Measurements from ENCODE around the gene SPATA24. TPM values are rescaled to one million over a fixed set of nuclear protein-coding genes. Genes with fewer than 3 reads are reported as not detected.
A peak's percentile ranks its signal among the peaks of the same experiment; 100 is the strongest.

The SPATA24 gene
- total and polyA plus RNA-seq, 4 donors: 1.8 to 2.7 (median 2.5) TPM

DNA sequence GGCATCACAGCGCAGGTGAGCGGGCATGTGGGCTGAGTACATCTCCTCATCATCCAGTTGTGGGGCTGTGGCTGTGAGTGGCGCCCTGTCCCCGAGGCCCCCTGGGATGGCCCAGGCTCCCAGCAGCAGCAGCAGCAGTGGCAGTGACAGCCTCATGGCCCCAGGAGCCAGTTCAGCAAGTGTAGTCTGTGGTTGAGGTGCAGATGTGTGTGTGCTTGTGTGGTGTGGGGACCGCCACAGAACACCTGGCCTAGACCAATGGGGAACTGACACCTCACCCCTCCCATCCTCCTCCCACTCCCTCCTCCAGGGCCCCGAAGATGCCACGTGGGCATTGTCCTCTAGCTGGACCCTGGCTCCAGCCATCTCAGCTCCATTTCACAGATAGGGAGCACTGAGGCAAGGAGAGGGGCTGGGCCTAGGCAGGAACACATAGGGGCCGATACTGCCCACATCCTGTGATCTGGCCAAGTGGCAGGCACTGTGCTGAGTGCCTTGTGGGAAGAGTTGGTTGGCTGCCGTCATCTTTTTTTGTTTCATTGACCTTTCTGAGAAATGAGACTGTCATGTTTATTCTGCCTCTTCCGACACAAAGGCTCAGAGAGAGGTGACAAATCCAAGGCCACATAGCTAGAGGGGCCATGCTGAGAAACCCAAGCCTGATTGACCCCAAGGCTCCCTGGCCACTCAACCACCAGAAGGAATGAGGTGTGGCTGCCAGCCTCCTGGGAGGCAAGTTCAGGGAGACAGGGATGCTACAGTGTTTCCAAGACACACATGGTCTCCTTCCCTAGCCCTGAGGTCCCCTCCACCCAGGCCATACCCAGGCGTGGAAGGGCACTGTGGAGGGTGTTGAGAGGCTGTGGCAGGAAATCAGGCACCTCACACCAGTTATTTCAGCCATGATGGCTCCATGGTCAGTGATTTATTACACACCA is 13.9 kb downstream of the SPATA24 start, which contains the start of gene MZB1:
Gene MZB1 (minus strand): TSS at position 213 of the 938 bp plus-strand sequence. CDS start 57 bp downstream, at position 156.
- no peak for TF ChIP-seq SP1 (IDR thresholded peaks at IDR 0.05)
- TF ChIP-seq GABPA (IDR thresholded peaks at IDR 0.05 in 1 of 2, conservative IDR thresholded peaks at IDR 0.05 in 1 of 2): no peak
- TF ChIP-seq ATF3 (IDR thresholded peaks at IDR 0.05): no peak
- TF ChIP-seq, protein P1, sequence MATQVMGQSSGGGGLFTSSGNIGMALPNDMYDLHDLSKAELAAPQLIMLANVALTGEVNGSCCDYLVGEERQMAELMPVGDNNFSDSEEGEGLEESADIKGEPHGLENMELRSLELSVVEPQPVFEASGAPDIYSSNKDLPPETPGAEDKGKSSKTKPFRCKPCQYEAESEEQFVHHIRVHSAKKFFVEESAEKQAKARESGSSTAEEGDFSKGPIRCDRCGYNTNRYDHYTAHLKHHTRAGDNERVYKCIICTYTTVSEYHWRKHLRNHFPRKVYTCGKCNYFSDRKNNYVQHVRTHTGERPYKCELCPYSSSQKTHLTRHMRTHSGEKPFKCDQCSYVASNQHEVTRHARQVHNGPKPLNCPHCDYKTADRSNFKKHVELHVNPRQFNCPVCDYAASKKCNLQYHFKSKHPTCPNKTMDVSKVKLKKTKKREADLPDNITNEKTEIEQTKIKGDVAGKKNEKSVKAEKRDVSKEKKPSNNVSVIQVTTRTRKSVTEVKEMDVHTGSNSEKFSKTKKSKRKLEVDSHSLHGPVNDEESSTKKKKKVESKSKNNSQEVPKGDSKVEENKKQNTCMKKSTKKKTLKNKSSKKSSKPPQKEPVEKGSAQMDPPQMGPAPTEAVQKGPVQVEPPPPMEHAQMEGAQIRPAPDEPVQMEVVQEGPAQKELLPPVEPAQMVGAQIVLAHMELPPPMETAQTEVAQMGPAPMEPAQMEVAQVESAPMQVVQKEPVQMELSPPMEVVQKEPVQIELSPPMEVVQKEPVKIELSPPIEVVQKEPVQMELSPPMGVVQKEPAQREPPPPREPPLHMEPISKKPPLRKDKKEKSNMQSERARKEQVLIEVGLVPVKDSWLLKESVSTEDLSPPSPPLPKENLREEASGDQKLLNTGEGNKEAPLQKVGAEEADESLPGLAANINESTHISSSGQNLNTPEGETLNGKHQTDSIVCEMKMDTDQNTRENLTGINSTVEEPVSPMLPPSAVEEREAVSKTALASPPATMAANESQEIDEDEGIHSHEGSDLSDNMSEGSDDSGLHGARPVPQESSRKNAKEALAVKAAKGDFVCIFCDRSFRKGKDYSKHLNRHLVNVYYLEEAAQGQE (IDR thresholded peaks at IDR 0.05): no peak
- no peak for TF ChIP-seq ZBTB33 (IDR thresholded peaks at IDR 0.05)
- TF ChIP-seq, protein P2, sequence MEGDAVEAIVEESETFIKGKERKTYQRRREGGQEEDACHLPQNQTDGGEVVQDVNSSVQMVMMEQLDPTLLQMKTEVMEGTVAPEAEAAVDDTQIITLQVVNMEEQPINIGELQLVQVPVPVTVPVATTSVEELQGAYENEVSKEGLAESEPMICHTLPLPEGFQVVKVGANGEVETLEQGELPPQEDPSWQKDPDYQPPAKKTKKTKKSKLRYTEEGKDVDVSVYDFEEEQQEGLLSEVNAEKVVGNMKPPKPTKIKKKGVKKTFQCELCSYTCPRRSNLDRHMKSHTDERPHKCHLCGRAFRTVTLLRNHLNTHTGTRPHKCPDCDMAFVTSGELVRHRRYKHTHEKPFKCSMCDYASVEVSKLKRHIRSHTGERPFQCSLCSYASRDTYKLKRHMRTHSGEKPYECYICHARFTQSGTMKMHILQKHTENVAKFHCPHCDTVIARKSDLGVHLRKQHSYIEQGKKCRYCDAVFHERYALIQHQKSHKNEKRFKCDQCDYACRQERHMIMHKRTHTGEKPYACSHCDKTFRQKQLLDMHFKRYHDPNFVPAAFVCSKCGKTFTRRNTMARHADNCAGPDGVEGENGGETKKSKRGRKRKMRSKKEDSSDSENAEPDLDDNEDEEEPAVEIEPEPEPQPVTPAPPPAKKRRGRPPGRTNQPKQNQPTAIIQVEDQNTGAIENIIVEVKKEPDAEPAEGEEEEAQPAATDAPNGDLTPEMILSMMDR (IDR thresholded peaks at IDR 0.05; ENCODE audit: low read depth, low read length, missing input control): no peak
- Histone ChIP-seq H3K4me3 (ENCODE audit: low read depth in 1 of 3, low read length in 3 of 3) (no peak within 1 kb of the TSS), H3K4me1 (ENCODE audit: control insufficient read depth in 4 of 4, insufficient read depth in 4 of 4, low read length in 3 of 4) (peaks cover 16 to 30% (median 25%) of the 10 kb centered on the region in 4 donors), H3K27ac (ENCODE audit: low read depth in 1 of 2, low read length in 2 of 2) (peak within 1 kb of the TSS in 1 of 2 donors; percentile 25), H3K27me3 (ENCODE audit: control insufficient read depth in 4 of 4, insufficient read depth in 4 of 4, low read length in 3 of 4) (peaks cover 0 to 3% (median 0%) of the 10 kb centered on the region in 4 donors), H3K36me3 (ENCODE audit: control insufficient read depth in 4 of 4, insufficient read depth in 3 of 4, low read depth in 1 of 4, low read length in 3 of 4) (no peaks in the 10 kb centered on the region), H3K9ac (ENCODE audit: low read depth in 1 of 2, low read length in 2 of 2) (no peak within 1 kb of the TSS), H3K9me3 (ENCODE audit: control insufficient read depth in 4 of 4, low read length in 3 of 4) (no peaks in the 10 kb centered on the region)
- 68% methylated on average over 11 of the region's 11 CpGs for WGBS
- no peak for DNase-seq (ENCODE audit: low spot score)

DNA sequence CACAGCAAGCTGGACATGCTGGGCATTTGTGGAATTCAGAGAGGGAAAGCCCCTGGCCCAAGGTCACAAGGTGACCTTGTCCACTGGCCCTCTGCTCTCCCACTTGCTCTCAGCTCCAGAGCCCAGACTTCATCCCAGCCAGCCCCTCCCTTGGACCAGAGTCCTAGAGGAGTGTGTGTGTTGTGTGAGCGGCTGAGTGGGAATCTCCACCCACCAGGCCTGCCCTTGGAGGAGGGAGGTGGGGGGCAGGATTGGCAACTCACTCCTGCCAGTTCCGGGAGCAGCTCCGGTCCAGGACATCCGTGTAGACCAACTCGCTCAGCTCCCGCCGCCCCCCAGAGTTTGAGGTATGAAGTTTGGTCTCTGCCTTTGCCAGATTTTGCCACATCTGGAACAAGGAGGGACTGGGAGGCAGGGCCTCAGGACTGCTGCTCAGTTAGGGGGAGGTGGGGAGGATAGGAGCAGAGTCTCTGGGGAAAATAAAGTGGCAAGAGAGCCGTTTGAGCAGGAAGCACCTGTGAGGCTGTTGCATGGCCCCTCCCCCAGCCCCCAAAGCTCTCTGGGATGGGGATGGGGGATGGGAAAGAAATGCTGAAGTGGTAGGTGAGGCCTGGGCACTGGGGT is 15.6 kb downstream of the SPATA24 start:
- DNase-seq (ENCODE audit: low spot score): no peak
- Histone ChIP-seq H3K36me3 (ENCODE audit: control insufficient read depth in 4 of 4, insufficient read depth in 3 of 4, low read depth in 1 of 4, low read length in 3 of 4) (no peaks in the 10 kb centered on the region), H3K4me1 (ENCODE audit: control insufficient read depth in 4 of 4, insufficient read depth in 4 of 4, low read length in 3 of 4) (peaks cover 21 to 35% (median 30%) of the 10 kb centered on the region in 4 donors), H3K27me3 (ENCODE audit: control insufficient read depth in 4 of 4, insufficient read depth in 4 of 4, low read length in 3 of 4) (peaks cover 0 to under 1% (median 0%) of the 10 kb centered on the region in 4 donors), H3K4me3 (ENCODE audit: low read depth in 1 of 3, low read length in 3 of 3) (no peak overlapping the region), H3K9ac (ENCODE audit: low read depth in 1 of 2, low read length in 2 of 2) (no peak overlapping the region), H3K9me3 (ENCODE audit: control insufficient read depth in 4 of 4, low read length in 3 of 4) (no peaks in the 10 kb centered on the region), H3K27ac (ENCODE audit: low read depth in 1 of 2, low read length in 2 of 2) (no peak overlapping the region)
- TF ChIP-seq HNF4G (IDR thresholded peaks at IDR 0.05) (no peak), NR2F2 (IDR thresholded peaks at IDR 0.05) (no peak), GABPA (IDR thresholded peaks at IDR 0.05 in 1 of 2, conservative IDR thresholded peaks at IDR 0.05 in 1 of 2) (no peak), ATF3 (IDR thresholded peaks at IDR 0.05) (no peak), SP1 (IDR thresholded peaks at IDR 0.05) (no peak)
- TF ChIP-seq, protein P1 (IDR thresholded peaks at IDR 0.05): no peak
- WGBS: 56% methylated on average over 8 of the region's 8 CpGs
